Aorta (tissue), 5 donors: ENCODE measurements around the gene PDE2A. TPM values are rescaled to one million over a fixed set of nuclear protein-coding genes. Genes with fewer than 3 reads are reported as not detected.

Experiments
- ATAC-seq: fragments of 200-7000 bp; cut with Tn5 transposase; one replicate; pipeline ENCODE4 v1.9.1; 2022; ENCODE audit warnings: moderate library complexity; ENCODE audit not compliant: low FRiP score
- DNase-seq, 2 donors: peaks; one replicate each; pipeline ENCODE4 v3.0.0-alpha.2; 2020
- H3K27ac ChIP-seq, 2 donors: one replicate each; pipeline ENCODE4 v1.5.1; 2013; ENCODE audit warnings: low read length in 2 of 2, mild to moderate bottlenecking in 2 of 2, moderate library complexity in 2 of 2, control low read depth in 1 of 2, inconsistent platforms in 1 of 2, low read depth in 1 of 2
- H3K27me3 ChIP-seq, 2 donors: one replicate each; pipeline ENCODE4 v1.6.1; 2013; ENCODE audit warnings: control low read depth in 1 of 2, low read length in 1 of 2, mild to moderate bottlenecking in 1 of 2, moderate library complexity in 1 of 2; ENCODE audit not compliant: insufficient read depth in 2 of 2, control insufficient read depth in 1 of 2
- H3K36me3 ChIP-seq, 2 donors: one replicate each; pipeline ENCODE4 v1.6.1; 2013; ENCODE audit warnings: control low read depth in 1 of 2, low read length in 1 of 2, mild to moderate bottlenecking in 1 of 2; ENCODE audit not compliant: insufficient read depth in 2 of 2, control insufficient read depth in 1 of 2
- H3K4me1 ChIP-seq, 2 donors: one replicate each; pipeline ENCODE4 v1.6.1; 2013; ENCODE audit warnings: low read length in 2 of 2, control low read depth in 1 of 2, mild to moderate bottlenecking in 1 of 2, moderate library complexity in 1 of 2; ENCODE audit not compliant: insufficient read depth in 2 of 2, control insufficient read depth in 1 of 2
- H3K4me3 ChIP-seq, 2 donors: one replicate each; pipeline ENCODE4 v1.5.1; 2013; ENCODE audit warnings: low read length in 2 of 2, control low read depth in 1 of 2, mild to moderate bottlenecking in 1 of 2
- H3K9me3 ChIP-seq: one replicate; pipeline ENCODE4 v1.6.1; 2013; ENCODE audit warnings: mild to moderate bottlenecking, low read length; ENCODE audit not compliant: control insufficient read depth
- WGBS, 2 donors: extraction: QIAGEN DNeasy Blood & Tissue Kit; methylation state at CpG; one replicate each; pipeline ENCODE4 v1.1.7; 2013; 5-methylcytosine and 5-hydroxymethylcytosine counted together
- intact Hi-C, 2 donors: fragments of 100-400 bp; cut with DNase I; formaldehyde crosslinking; loops; one replicate each; pipeline versions ENCODE4 v1.14.2 to v1.15.0; 2022
- polyA plus RNA-seq, 2 donors: library from polyadenylated mRNA; stranded (reverse); fragments of 200-250 nt; gene quantifications; one replicate each; pipeline ENCODE4 v1.2.3, GENCODE V29; 2013
- total RNA-seq, 2 donors: library from RNA; stranded (reverse); fragmentation: NEBNext Ultra II Directional; extraction: Animal tissue kit (Norgen Biotek cat#: 25700); gene quantifications; one replicate each; pipeline ENCODE4 v1.2.1, GENCODE V29; 2021
- donor health status: healthy with polysubstance abuse.
- donor health status: Bipolar disorder and iron deficiency.
- donor health status: DM: no; HTN: no; CAD: no.
- donor health status: DM: no; HTN: no; CAD: no.
- donor health status: DM: yes; HTN: yes; CAD: no.

Gene PDE2A
- total and polyA plus RNA-seq, 4 donors: 0.38 to 80.8 (median 27.2) TPM

DNA sequence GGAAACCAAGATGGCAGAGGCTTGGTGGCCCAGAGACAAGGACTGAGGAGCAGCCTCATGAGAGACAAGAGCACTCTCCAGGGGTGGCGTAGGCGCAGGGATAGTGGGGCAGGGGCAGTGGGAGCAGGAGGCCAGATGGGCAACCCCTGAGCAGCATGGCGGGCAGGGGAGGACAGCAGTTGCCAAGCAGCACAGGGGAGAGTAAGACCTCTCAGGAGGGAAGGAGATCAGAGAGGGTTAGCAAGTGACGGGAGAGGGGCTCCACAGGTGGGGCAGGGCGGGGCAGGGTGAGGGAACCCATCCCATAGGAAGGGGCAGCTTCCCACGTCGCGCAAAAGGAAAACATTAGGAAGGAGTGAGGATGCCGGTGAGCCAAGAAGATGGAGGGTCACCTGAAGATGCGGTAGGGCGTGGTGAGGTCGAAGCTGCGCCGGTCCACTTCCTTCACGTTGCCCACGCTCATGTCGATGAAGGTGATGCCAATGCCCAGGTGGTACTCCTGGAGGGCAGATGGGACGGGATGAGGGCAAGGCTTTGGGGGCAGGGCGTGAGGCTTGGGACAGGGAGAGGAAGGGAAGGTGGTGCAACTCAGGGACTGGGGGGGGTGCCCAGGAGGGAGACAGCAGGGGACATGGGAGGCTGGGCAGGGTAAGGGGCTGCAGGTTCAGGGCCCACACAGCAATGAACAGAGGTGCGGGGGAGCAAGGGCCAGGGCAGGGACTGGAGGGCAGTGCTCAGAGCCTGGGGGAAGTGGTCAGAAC is 35.4 kb upstream of the PDE2A start:
- H3K4me1 ChIP-seq: no peaks in the 10 kb centered on the region
- DNase-seq: no peak
- no peak overlapping the region for H3K27ac ChIP-seq
- no peak overlapping the region for H3K4me3 ChIP-seq
- no peaks in the 10 kb centered on the region for H3K27me3 ChIP-seq
- whole genome bisulfite sequencing, 2 donors: 95% methylated on average over 20 of the region's 20 CpGs
- intact Hi-C loops: no loop called here
- ATAC-seq: no peak
- no peaks in the 10 kb centered on the region for H3K9me3 ChIP-seq
- peaks cover 0 to 2% of the 10 kb centered on the region in 2 donors for H3K36me3 ChIP-seq

- 93 to 94% methylated on average over 9 of the region's 9 CpGs for WGBS, 2 donors
- no peaks in the 10 kb centered on the region for H3K27me3 ChIP-seq
- DNase-seq (no peak), ATAC-seq (no peak)
- H3K27ac ChIP-seq: no peak overlapping the region
- no peaks in the 10 kb centered on the region for H3K9me3 ChIP-seq
- intact Hi-C loops: no loop called here
- H3K4me3 ChIP-seq: no peak overlapping the region
- no peaks in the 10 kb centered on the region for H3K4me1 ChIP-seq
- peaks cover 0 to 2% of the 10 kb centered on the region in 2 donors for H3K36me3 ChIP-seq
Observed at GRCh38 chr11:72707032-72707431, 32.8 kb upstream of the PDE2A start.

- no peaks in the 10 kb centered on the region for H3K9me3 ChIP-seq
Observed at GRCh38 chr11:72706579-72706978, 32.4 kb upstream of the PDE2A start.

DNA sequence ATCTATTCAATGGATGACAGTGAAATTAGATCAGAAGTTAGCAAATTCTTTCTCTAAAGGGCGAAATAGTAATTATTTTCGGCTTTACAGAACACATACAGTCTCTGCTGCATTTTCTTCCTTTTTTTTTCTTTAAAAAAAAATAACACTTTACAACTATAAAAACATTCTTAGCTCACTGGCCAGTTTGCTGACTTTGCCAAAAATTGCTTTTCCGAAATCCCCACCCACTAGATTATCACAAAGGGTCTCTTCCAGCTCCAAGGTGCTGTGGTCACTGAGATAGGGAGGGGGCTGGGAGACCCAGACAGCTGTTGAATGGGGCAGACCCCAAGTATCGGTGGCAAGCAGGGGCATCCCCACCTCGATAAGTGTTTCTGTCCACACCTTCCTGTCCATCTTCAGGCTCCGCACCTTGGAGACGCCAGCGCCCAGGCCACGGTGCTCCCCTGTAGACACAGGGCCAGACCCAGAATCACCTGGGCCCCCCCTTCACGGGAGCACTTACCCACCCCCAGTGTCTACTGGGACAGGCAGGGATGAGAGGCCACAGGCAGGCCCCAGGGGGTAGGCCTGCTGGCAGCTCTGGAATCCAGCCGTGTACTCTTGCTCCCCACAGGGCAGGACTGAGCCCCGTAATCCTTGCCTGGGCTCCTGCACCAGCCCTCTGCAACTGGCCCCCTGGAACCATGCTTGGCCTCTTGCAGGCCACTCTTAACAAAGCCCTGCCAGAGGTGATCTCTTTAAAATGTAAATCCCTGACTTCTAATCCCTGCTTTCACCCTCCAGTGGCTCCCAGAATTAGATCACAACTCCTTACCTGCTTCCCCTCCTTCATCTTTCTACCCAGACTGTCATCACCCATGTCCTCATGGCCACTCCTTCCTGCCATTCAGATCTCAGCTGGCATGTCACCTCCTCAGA is 31.5 kb upstream of the PDE2A start:
- Histone ChIP-seq H3K4me3 (no peak overlapping the region), H3K36me3 (peaks cover 0 to 2% of the 10 kb centered on the region in 2 donors), H3K4me1 (no peaks in the 10 kb centered on the region), H3K27me3 (no peaks in the 10 kb centered on the region), H3K27ac (no peak overlapping the region), H3K9me3 (no peaks in the 10 kb centered on the region)
- intact Hi-C loops: no loop called here
- ATAC-seq (no peak), DNase-seq (no peak)
- WGBS, 2 donors: 77 to 78% methylated on average over 12 of the region's 12 CpGs

More at GRCh38 chr11:72706579-72706978, 32.4 kb upstream of the PDE2A start:
- DNase-seq (no peak), ATAC-seq (no peak)
- no peaks in the 10 kb centered on the region for H3K4me1 ChIP-seq
- no peaks in the 10 kb centered on the region for H3K27me3 ChIP-seq
- peaks cover 0 to 2% of the 10 kb centered on the region in 2 donors for H3K36me3 ChIP-seq
- intact Hi-C loops: no loop called here
- H3K27ac ChIP-seq: no peak overlapping the region
- H3K4me3 ChIP-seq: no peak overlapping the region
- WGBS, 2 donors: 80 to 82% methylated on average over 5 of the region's 5 CpGs

DNA sequence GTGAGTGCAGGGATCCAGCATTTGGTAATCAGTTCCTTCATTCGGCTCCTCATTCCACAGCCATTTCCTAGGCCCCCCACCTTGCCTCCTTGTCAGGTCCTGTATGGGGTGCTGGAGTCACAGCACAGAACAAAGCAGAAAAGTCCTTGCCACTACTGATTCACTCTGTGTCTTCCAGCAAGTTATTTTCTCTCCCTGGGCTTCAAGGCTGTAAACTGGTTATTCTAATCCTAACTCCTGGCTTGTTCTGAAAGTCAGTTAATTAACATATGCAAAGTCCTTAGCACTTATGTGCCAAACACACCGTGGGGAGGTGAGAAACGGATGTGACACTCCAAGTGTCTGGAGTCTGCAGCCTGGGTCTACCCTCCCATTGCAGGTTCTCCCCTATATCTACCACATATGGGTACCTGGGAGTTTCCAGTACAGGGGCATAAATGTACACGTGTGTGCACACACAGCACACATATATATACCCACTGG is 30.6 kb upstream of the PDE2A start:
- 44 to 61% methylated on average over 4 of the region's 4 CpGs for WGBS, 2 donors
- Histone ChIP-seq H3K4me3 (no peak overlapping the region), H3K27me3 (no peaks in the 10 kb centered on the region), H3K27ac (no peak overlapping the region), H3K9me3 (no peaks in the 10 kb centered on the region), H3K4me1 (no peaks in the 10 kb centered on the region), H3K36me3 (peaks cover 0 to 2% of the 10 kb centered on the region in 2 donors)
- no peak for ATAC-seq
- DNase-seq: no peak
- intact Hi-C loops: no loop called here

DNA sequence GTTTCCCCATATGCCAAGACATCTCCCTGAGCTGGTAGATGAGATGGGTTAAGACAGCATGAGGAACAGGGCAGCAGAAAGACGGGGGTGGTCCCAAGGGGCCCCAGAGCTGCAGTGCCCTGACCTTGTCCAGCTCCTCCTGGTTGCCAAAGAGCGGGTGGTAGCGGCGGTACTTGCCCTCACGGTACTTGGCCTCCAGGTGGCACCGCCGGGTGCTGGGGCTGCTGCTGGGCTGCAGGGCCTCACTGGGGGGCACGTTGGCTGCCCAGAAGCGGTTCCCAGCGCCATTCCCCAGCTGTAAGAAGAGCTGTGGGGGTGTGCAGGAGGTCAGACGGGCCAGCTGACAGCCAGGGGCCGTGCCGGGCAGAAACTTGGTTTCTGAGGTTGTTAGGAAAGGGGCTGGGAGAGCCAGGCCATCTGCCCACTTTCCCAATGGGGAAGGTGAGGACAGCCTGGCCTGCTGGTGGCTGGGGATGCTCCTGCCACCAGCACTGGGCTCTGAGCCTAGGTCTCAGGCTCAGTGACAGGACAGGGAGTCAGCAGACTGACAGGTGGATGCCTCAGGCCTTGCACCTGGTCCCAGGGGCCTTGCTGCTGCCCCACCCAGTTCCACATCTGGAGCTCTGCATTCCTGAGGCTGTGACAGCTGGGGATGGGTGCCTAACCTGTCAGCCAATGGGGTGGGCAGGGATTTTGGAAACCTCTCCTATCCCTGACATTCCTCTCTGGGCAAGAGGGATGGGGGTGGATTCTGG is 30.0 kb upstream of the PDE2A start:
- intact Hi-C loops: no loop called here
- DNase-seq: no peak
- H3K27me3 ChIP-seq: no peaks in the 10 kb centered on the region
- no peak overlapping the region for H3K27ac ChIP-seq
- H3K4me1 ChIP-seq: no peaks in the 10 kb centered on the region
- 79 to 81% methylated on average over 13 of the region's 13 CpGs for WGBS, 2 donors
- H3K4me3 ChIP-seq: no peak overlapping the region
- ATAC-seq: peak; percentile 8
- no peaks in the 10 kb centered on the region for H3K9me3 ChIP-seq
- H3K36me3 ChIP-seq: peaks cover 0 to 2% of the 10 kb centered on the region in 2 donors

- no peak overlapping the region for H3K27ac ChIP-seq
- no peaks in the 10 kb centered on the region for H3K9me3 ChIP-seq
- ATAC-seq (peak; percentile 66), DNase-seq (peak; percentile 84 to 87)
- intact Hi-C loops: no loop called here
- 18 to 24% methylated on average over 9 to 11 of the region's 11 CpGs for WGBS, 2 donors
- H3K27me3 ChIP-seq: no peaks in the 10 kb centered on the region
- H3K4me3 ChIP-seq: no peak overlapping the region
- no peaks in the 10 kb centered on the region for H3K36me3 ChIP-seq
- H3K4me1 ChIP-seq: no peaks in the 10 kb centered on the region
Observed at GRCh38 chr11:72703267-72704008, 29.2 kb upstream of the PDE2A start.
